IMR-90 (cell line): ENCODE results near the gene EPHB1. TPM values are rescaled to one million over a fixed set of nuclear protein-coding genes. Genes with fewer than 3 reads are reported as not detected.

ENCODE experiments used
- ATAC-seq: fragments of 200-7000 bp; cut with Tn5 transposase; 2 replicates; pipeline ENCODE4 v1.9.1; 2020; ENCODE audit warnings: low read depth, mild to moderate bottlenecking, moderate library complexity
- BruUV-seq: library from RNA; stranded (reverse); fragments of 400-500 nt; replicated peaks from 2 replicates; lab custom pipeline; 2021; lab: Mats Ljungman, UMichigan
- CTCF ChIA-PET: fragments of 300-600 bp; formaldehyde crosslinking; extraction: SDS; loops from one replicate; lab custom pipeline; 2021; ENCODE audit warnings: antibody characterized with exemption; lab: Yijun Ruan, JAX
- POLR2A ChIA-PET: fragments of 300-600 bp; sonication (Branson Sonifier 250); formaldehyde crosslinking; loops from one replicate; lab custom pipeline; 2022; ENCODE audit warnings: antibody characterized with exemption; ENCODE audit not compliant: unreplicated experiment; lab: Charles Lee
- DNase-seq: peaks from one replicate; pipeline ENCODE4 v3.0.0; 2013
- H2AFZ ChIP-seq: replicated peaks from 2 replicates; pipeline ENCODE3; 2013; ENCODE audit warnings: low read length, mild to moderate bottlenecking; ENCODE audit not compliant: poor library complexity
- H2AK5ac ChIP-seq: 2 replicates; pipeline ENCODE4 v1.6.1; 2013; ENCODE audit warnings: low read depth, low read length, inconsistent platforms
- H2AK9ac ChIP-seq: replicated peaks from 2 replicates; pipeline ENCODE3; 2013; ENCODE audit warnings: mild to moderate bottlenecking, low read depth, low read length, moderate library complexity; ENCODE audit not compliant: poor library complexity
- H2BK120ac ChIP-seq: 2 replicates; pipeline ENCODE4 v1.6.1; 2013; ENCODE audit warnings: low read depth, low read length, inconsistent platforms
- H2BK15ac ChIP-seq: 3 replicates; pipeline ENCODE4 v1.6.1; 2013; ENCODE audit warnings: low read depth, low read length, inconsistent platforms
- H2BK20ac ChIP-seq: 2 replicates; pipeline ENCODE4 v1.6.1; 2013; ENCODE audit warnings: low read depth, mild to moderate bottlenecking, inconsistent platforms, low read length, moderate library complexity
- H2BK5ac ChIP-seq: 2 replicates; pipeline ENCODE4 v1.6.1; 2013; ENCODE audit warnings: mild to moderate bottlenecking, low read depth, low read length, inconsistent platforms; ENCODE audit not compliant: poor library complexity, severe bottlenecking
- H3K14ac ChIP-seq: replicated peaks from 2 replicates; pipeline ENCODE4 v1.6.1; 2013; ENCODE audit warnings: low read depth, low read length, inconsistent platforms
- H3K18ac ChIP-seq: 2 replicates; pipeline ENCODE4 v1.6.1; 2013; ENCODE audit warnings: low read depth, low read length, control low read depth
- H3K23ac ChIP-seq: 2 replicates; pipeline ENCODE4 v1.6.1; 2013; ENCODE audit warnings: low read depth, low read length, inconsistent platforms
- H3K27ac ChIP-seq: 2 replicates; pipeline ENCODE4 v1.5.1; 2013; ENCODE audit warnings: mild to moderate bottlenecking, control low read depth, low read length; ENCODE audit not compliant: insufficient read depth
- H3K27me3 ChIP-seq: 2 replicates; pipeline ENCODE4 v1.6.1; 2013; ENCODE audit warnings: low read length; ENCODE audit not compliant: control insufficient read depth, insufficient read depth
- H3K36me3 ChIP-seq: 2 replicates; pipeline ENCODE4 v1.6.1; 2013; ENCODE audit warnings: low read length, mixed read lengths; ENCODE audit not compliant: control insufficient read depth, insufficient read depth
- H3K4ac ChIP-seq: 2 replicates; pipeline ENCODE4 v1.6.1; 2013; ENCODE audit warnings: low read depth, low read length, inconsistent platforms
- H3K4me1 ChIP-seq: 2 replicates; pipeline ENCODE4 v1.6.1; 2013; ENCODE audit warnings: low read length, mixed read lengths; ENCODE audit not compliant: control insufficient read depth, insufficient read depth
- H3K4me2 ChIP-seq: 2 replicates; pipeline ENCODE4 v1.6.1; 2013; ENCODE audit warnings: low read depth, mild to moderate bottlenecking, control low read depth, low read length, moderate library complexity
- H3K4me3 ChIP-seq: 2 replicates; pipeline ENCODE4 v1.5.1; 2013; ENCODE audit warnings: low read depth, mild to moderate bottlenecking, control low read depth, low read length, moderate library complexity; ENCODE audit not compliant: insufficient read depth
- H3K56ac ChIP-seq: 2 replicates; pipeline ENCODE4 v1.6.1; 2013; ENCODE audit warnings: low read length, inconsistent platforms; ENCODE audit not compliant: insufficient read depth; ENCODE audit errors: extremely low read depth
- H3K79me1 ChIP-seq, 2 experiments: 2 replicates each; pipeline ENCODE4 v1.6.1; 2013; ENCODE audit warnings: low read length in 2 of 2, inconsistent platforms in 1 of 2, low read depth in 1 of 2
- H3K9ac ChIP-seq: 2 replicates; pipeline ENCODE4 v1.6.1; 2013; ENCODE audit warnings: low read depth, low read length, control low read depth
- H3K9me1 ChIP-seq: 2 replicates; pipeline ENCODE4 v1.6.1; 2013; ENCODE audit warnings: low read length, inconsistent platforms; ENCODE audit not compliant: insufficient read depth
- H3K9me3 ChIP-seq: 2 replicates; pipeline ENCODE4 v1.6.1; 2013; ENCODE audit warnings: low read length; ENCODE audit not compliant: control insufficient read depth, insufficient read depth
- H4K20me1 ChIP-seq: 2 replicates; pipeline ENCODE4 v1.6.1; 2013; ENCODE audit warnings: low read length, inconsistent platforms; ENCODE audit not compliant: insufficient read depth
- H4K5ac ChIP-seq: 2 replicates; pipeline ENCODE4 v1.6.1; 2013; ENCODE audit warnings: mild to moderate bottlenecking, low read depth, low read length, control low read depth
- H4K8ac ChIP-seq, 2 experiments: 2 replicates each; pipeline ENCODE4 v1.6.1; 2013; ENCODE audit warnings: low read depth in 2 of 2, low read length in 2 of 2, control low read depth in 1 of 2, inconsistent platforms in 1 of 2
- H4K91ac ChIP-seq: 2 replicates; pipeline ENCODE4 v1.6.1; 2013; ENCODE audit warnings: low read depth, low read length, inconsistent platforms; ENCODE audit not compliant: insufficient read depth
- CHD1 ChIP-seq: IDR thresholded peaks from 2 replicates; pipeline ENCODE4 v1.6.1; 2012; ENCODE audit warnings: low read depth, low read length, improper control_type of control experiment
- ELK1 ChIP-seq: fragments of 150-350 bp; IDR thresholded peaks from 2 replicates; pipeline ENCODE4 v1.6.1; 2016; ENCODE audit warnings: low read depth, mild to moderate bottlenecking, low read length, moderate library complexity, borderline replicate concordance
- FOS ChIP-seq: fragments of 150-350 bp; IDR thresholded peaks from 2 replicates; pipeline ENCODE4 v1.6.1; 2016; ENCODE audit warnings: low read depth, low read length
- MAZ ChIP-seq: IDR thresholded peaks from 2 replicates; pipeline ENCODE4 v1.6.1; 2012; ENCODE audit warnings: low read depth, mild to moderate bottlenecking, low read length, improper control_type of control experiment, moderate library complexity, borderline replicate concordance
- MXI1 ChIP-seq: IDR thresholded peaks from 2 replicates; pipeline ENCODE4 v1.6.1; 2012; ENCODE audit warnings: low read depth, mild to moderate bottlenecking, low read length, moderate library complexity, borderline replicate concordance
- NFE2L2 ChIP-seq: fragments of 150-350 bp; IDR thresholded peaks from 2 replicates; pipeline ENCODE4 v1.6.1; 2016; ENCODE audit warnings: low read depth, mild to moderate bottlenecking, low read length
- POLR2A ChIP-seq: IDR thresholded peaks from 2 replicates; pipeline ENCODE4 v1.6.1; 2012; ENCODE audit warnings: mild to moderate bottlenecking, low read depth, low read length
- RAD21 ChIP-seq: IDR thresholded peaks from 2 replicates; pipeline ENCODE4 v1.6.1; 2012; ENCODE audit warnings: low read length, improper control_type of control experiment
- RCOR1 ChIP-seq: IDR thresholded peaks from 2 replicates; pipeline ENCODE4 v1.6.1; 2012; ENCODE audit warnings: mild to moderate bottlenecking, low read length, improper control_type of control experiment; ENCODE audit not compliant: insufficient replicate concordance
- RFX5 ChIP-seq: IDR thresholded peaks from 2 replicates; pipeline ENCODE4 v1.8.0; 2012; ENCODE audit warnings: low read depth, mild to moderate bottlenecking, low read length, moderate library complexity
- SMC3 ChIP-seq: fragments of 150-350 bp; IDR thresholded peaks from 2 replicates; pipeline ENCODE4 v1.6.1; 2016; ENCODE audit warnings: low read depth, mild to moderate bottlenecking, antibody characterized with exemption, low read length, moderate library complexity
- WGBS, 2 experiments: methylation state at CpG; one replicate each; pipeline versions ENCODE4 v1.1.5 to v1.1.7; 2013; ENCODE audit warnings: missing lambda C conversion rate in 2 of 2; ENCODE audit not compliant: insufficient read length in 1 of 2; ENCODE audit errors: extremely low coverage in 2 of 2; 5-methylcytosine and 5-hydroxymethylcytosine counted together
- dilution Hi-C: fragments of 300-500 bp; cut with HindIII; formaldehyde crosslinking; loops from one replicate; pipeline ENCODE4 v1.14.3; 2018; ENCODE audit warnings: low sequenced_read_pairs; ENCODE audit not compliant: unreplicated experiment
- in situ Hi-C: fragments of 300-500 bp; cut with MboI; formaldehyde crosslinking; loops from 3 replicates; pipeline ENCODE4 v1.14.3; 2019; ENCODE audit warnings: low sequenced_read_pairs, inconsistent platforms, mixed read lengths
- intact Hi-C: fragments of 100-400 bp; cut with micrococcal nuclease; formaldehyde crosslinking; loops from 2 replicates; pipeline ENCODE4 v1.10.0; 2022
- polyA plus RNA-seq, 3 experiments: library from polyadenylated mRNA; depleted of rRNA; stranded (reverse); fragments of >200 nt; gene quantifications; 2 replicates each; pipeline ENCODE4 v1.2.3, GENCODE V29; 2012; ENCODE audit warnings: low replicate concordance in 1 of 3
- total RNA-seq: library from RNA; depleted of rRNA; stranded (reverse); fragments of >200 nt; gene quantifications from 2 replicates; pipeline ENCODE4 v1.2.3, GENCODE V29; 2012
- TF ChIP-seq, protein P1 (sequence below): conservative IDR thresholded peaks from 2 replicates; pipeline ENCODE4 v1.5.1; 2012; ENCODE audit warnings: mild to moderate bottlenecking, low read depth, low read length, improper control_type of control experiment

Gene EPHB1
- total and polyA plus RNA-seq, 2 of the 4 experiments (the other 2 are of a cell fraction) = 0.17 to 0.36 TPM

GRCh38 chr3:135083179-135083578 lies 288.1 kb downstream of the EPHB1 start:
- Histone ChIP-seq H2AK9ac (no peak overlapping the region), H3K14ac (no peak overlapping the region), H2BK20ac (no peak overlapping the region), H3K36me3 (no peaks in the 10 kb centered on the region), H4K8ac (no peak overlapping the region), H3K18ac (no peak overlapping the region), H4K5ac (no peak overlapping the region), H2AK5ac (no peak overlapping the region), H3K4me2 (no peak overlapping the region), H3K27ac (no peak overlapping the region), H2BK120ac (no peak overlapping the region), H3K9me1 (no peaks in the 10 kb centered on the region), H3K4ac (no peak overlapping the region), H3K9me3 (no peaks in the 10 kb centered on the region), H3K9ac (no peak overlapping the region), H3K4me3 (no peak overlapping the region), H4K20me1 (no peaks in the 10 kb centered on the region), H3K27me3 (no peaks in the 10 kb centered on the region), H2BK15ac (no peak overlapping the region), H3K56ac (no peak overlapping the region), H2BK5ac (no peak overlapping the region), H3K79me1 (no peaks in the 10 kb centered on the region), H3K4me1 (no peaks in the 10 kb centered on the region), H4K91ac (no peak overlapping the region), H3K23ac (no peak overlapping the region), H2AFZ (no peak overlapping the region)
- dilution Hi-C loops (no loop called here), intact Hi-C loops (no loop called here), in situ Hi-C loops (no loop called here)
- DNase-seq = no peak
- ATAC-seq = no peak
- POLR2A ChIA-PET = no interaction called here
- no TSS peak for BruUV-seq
- TF ChIP-seq POLR2A (no peak), RAD21 (no peak), SMC3 (no peak), CHD1 (no peak), RCOR1 (no peak), MAZ (no peak), ELK1 (no peak), NFE2L2 (no peak), FOS (no peak), RFX5 (no peak), MXI1 (no peak)
- TF ChIP-seq, protein P1, sequence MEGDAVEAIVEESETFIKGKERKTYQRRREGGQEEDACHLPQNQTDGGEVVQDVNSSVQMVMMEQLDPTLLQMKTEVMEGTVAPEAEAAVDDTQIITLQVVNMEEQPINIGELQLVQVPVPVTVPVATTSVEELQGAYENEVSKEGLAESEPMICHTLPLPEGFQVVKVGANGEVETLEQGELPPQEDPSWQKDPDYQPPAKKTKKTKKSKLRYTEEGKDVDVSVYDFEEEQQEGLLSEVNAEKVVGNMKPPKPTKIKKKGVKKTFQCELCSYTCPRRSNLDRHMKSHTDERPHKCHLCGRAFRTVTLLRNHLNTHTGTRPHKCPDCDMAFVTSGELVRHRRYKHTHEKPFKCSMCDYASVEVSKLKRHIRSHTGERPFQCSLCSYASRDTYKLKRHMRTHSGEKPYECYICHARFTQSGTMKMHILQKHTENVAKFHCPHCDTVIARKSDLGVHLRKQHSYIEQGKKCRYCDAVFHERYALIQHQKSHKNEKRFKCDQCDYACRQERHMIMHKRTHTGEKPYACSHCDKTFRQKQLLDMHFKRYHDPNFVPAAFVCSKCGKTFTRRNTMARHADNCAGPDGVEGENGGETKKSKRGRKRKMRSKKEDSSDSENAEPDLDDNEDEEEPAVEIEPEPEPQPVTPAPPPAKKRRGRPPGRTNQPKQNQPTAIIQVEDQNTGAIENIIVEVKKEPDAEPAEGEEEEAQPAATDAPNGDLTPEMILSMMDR = no peak
- CTCF ChIA-PET = no interaction called here
- 29% methylated on average over 1 of the region's 1 CpG; no CpG with 5 or more reads in 1 of the 2 experiments for WGBS, 2 experiments
